ENCODE results near the gene VSIG4. TPM values are rescaled to one million over a fixed set of nuclear protein-coding genes. Genes with fewer than 3 reads are reported as not detected.

The VSIG4 gene
- polyA plus RNA-seq, 1 of the 3 experiments (the other 2 are of a cell fraction) = not detected

GRCh38 chrX:66019974-66020373, 19.9 kb downstream of the VSIG4 start:
- H3K27ac ChIP-seq (ENCODE audit: low read depth in 2 of 2, low read length in 1 of 2) = no peak overlapping the region
- no peaks in the 10 kb centered on the region for H3K36me3 ChIP-seq (replicated peaks in 1 of 2; ENCODE audit: control insufficient read depth in 1 of 2, insufficient read depth in 2 of 2, low read length in 1 of 2)
- TF ChIP-seq RCOR1 (IDR thresholded peaks at IDR 0.05; ENCODE audit: low read length) (no peak), FOSL2 (IDR thresholded peaks at IDR 0.05; ENCODE audit: borderline replicate concordance, low read depth) (no peak), TCF12 (IDR thresholded peaks at IDR 0.05) (no peak), YY1 (IDR thresholded peaks at IDR 0.05; ENCODE audit: low read depth) (no peak), RAD21 (IDR thresholded peaks at IDR 0.05; ENCODE audit: low read length) (no peak), GATA2 (CRISPR knock-in tag; IDR thresholded peaks at IDR 0.05) (no peak), EP300 (IDR thresholded peaks at IDR 0.05; ENCODE audit: borderline replicate concordance in 1 of 2, low read depth in 1 of 2, low read length in 1 of 2) (no peak), NFIC (IDR thresholded peaks at IDR 0.05; ENCODE audit: borderline replicate concordance) (no peak), ZBTB33 (IDR thresholded peaks at IDR 0.05; ENCODE audit: borderline replicate concordance, low read depth) (no peak), PBX3 (IDR thresholded peaks at IDR 0.05) (no peak), POLR2AphosphoS5 (IDR thresholded peaks at IDR 0.05; ENCODE audit: low read depth, low read length) (no peak), GABPA (IDR thresholded peaks at IDR 0.05; ENCODE audit: low read depth) (no peak), ELF1 (IDR thresholded peaks at IDR 0.05) (no peak)
- no peaks in the 10 kb centered on the region for H3K79me2 ChIP-seq (ENCODE audit: insufficient read depth)
- DNase-seq = no peak
- H3F3A ChIP-seq (replicated peaks; ENCODE audit: insufficient read depth) = no peaks in the 10 kb centered on the region
- no peak overlapping the region for H3K4me3 ChIP-seq (ENCODE audit: low read depth in 2 of 2, low read length in 1 of 2)
- H3K4me1 ChIP-seq (ENCODE audit: control insufficient read depth in 1 of 2, insufficient read depth in 2 of 2, low read depth in 1 of 2, low read length in 1 of 2) = no peaks in the 10 kb centered on the region
- no peak overlapping the region for H3K4me2 ChIP-seq
- no peak overlapping the region for H3K9ac ChIP-seq
- POLR2A ChIA-PET = no interaction called here
- no peaks in the 10 kb centered on the region for H3K9me2 ChIP-seq
- CTCF ChIA-PET = no interaction called here
- no peaks in the 10 kb centered on the region for H3K27me3 ChIP-seq (ENCODE audit: insufficient read depth)
- H3K9me3 ChIP-seq = no peaks in the 10 kb centered on the region
- no peaks in the 10 kb centered on the region for H4K20me1 ChIP-seq (ENCODE audit: insufficient read depth)
- WGBS (ENCODE audit: low lambda C conversion rate) = 3% methylated on average over 2 of the region's 2 CpGs
- H2AFZ ChIP-seq (ENCODE audit: low read depth) = no peak overlapping the region

GRCh38 chrX:66019310-66019652, 20.6 kb downstream of the VSIG4 start:
- Histone ChIP-seq H3K79me2 (ENCODE audit: insufficient read depth) (no peaks in the 10 kb centered on the region), H3K9me3 (no peaks in the 10 kb centered on the region), H2AFZ (ENCODE audit: low read depth) (no peak overlapping the region), H4K20me1 (ENCODE audit: insufficient read depth) (no peaks in the 10 kb centered on the region), H3K27ac (ENCODE audit: low read depth in 2 of 2, low read length in 1 of 2) (no peak overlapping the region), H3K27me3 (ENCODE audit: insufficient read depth) (no peaks in the 10 kb centered on the region), H3K4me2 (no peak overlapping the region), H3K9ac (no peak overlapping the region), H3K4me3 (ENCODE audit: low read depth in 2 of 2, low read length in 1 of 2) (no peak overlapping the region), H3K9me2 (no peaks in the 10 kb centered on the region), H3K36me3 (replicated peaks in 1 of 2; ENCODE audit: control insufficient read depth in 1 of 2, insufficient read depth in 2 of 2, low read length in 1 of 2) (no peaks in the 10 kb centered on the region), H3K4me1 (ENCODE audit: control insufficient read depth in 1 of 2, insufficient read depth in 2 of 2, low read depth in 1 of 2, low read length in 1 of 2) (no peaks in the 10 kb centered on the region), H3F3A (replicated peaks; ENCODE audit: insufficient read depth) (no peaks in the 10 kb centered on the region)
- DNase-seq = no peak
- 0% methylated on average over 1 of the region's 1 CpG for WGBS (ENCODE audit: low lambda C conversion rate)
- CTCF ChIA-PET = no interaction called here
- POLR2A ChIA-PET = no interaction called here
- TF ChIP-seq ZBTB33 (IDR thresholded peaks at IDR 0.05; ENCODE audit: borderline replicate concordance, low read depth) (no peak), RAD21 (IDR thresholded peaks at IDR 0.05; ENCODE audit: low read length) (no peak), IRF3 (IDR thresholded peaks at IDR 0.05; ENCODE audit: low read depth, low read length) (no peak), SMC3 (IDR thresholded peaks at IDR 0.05; ENCODE audit: low read depth, low read length) (no peak), TEAD4 (IDR thresholded peaks at IDR 0.05; ENCODE audit: borderline replicate concordance, insufficient read depth) (no peak)
- TF ChIP-seq, protein P1, sequence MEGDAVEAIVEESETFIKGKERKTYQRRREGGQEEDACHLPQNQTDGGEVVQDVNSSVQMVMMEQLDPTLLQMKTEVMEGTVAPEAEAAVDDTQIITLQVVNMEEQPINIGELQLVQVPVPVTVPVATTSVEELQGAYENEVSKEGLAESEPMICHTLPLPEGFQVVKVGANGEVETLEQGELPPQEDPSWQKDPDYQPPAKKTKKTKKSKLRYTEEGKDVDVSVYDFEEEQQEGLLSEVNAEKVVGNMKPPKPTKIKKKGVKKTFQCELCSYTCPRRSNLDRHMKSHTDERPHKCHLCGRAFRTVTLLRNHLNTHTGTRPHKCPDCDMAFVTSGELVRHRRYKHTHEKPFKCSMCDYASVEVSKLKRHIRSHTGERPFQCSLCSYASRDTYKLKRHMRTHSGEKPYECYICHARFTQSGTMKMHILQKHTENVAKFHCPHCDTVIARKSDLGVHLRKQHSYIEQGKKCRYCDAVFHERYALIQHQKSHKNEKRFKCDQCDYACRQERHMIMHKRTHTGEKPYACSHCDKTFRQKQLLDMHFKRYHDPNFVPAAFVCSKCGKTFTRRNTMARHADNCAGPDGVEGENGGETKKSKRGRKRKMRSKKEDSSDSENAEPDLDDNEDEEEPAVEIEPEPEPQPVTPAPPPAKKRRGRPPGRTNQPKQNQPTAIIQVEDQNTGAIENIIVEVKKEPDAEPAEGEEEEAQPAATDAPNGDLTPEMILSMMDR (IDR thresholded peaks at IDR 0.05) = no peak
- TF ChIP-seq, protein P2, sequence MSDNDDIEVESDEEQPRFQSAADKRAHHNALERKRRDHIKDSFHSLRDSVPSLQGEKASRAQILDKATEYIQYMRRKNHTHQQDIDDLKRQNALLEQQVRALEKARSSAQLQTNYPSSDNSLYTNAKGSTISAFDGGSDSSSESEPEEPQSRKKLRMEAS (IDR thresholded peaks at IDR 0.05; ENCODE audit: low read depth) = no peak

Data from SK-N-SH (cell line).